Measurements from ENCODE around the gene PTCD2. TPM values are rescaled to one million over a fixed set of nuclear protein-coding genes. Genes with fewer than 3 reads are reported as not detected.

The PTCD2 gene
- total and polyA plus RNA-seq, 8 donors: 0.80 to 5.3 (median 2.7) TPM

DNA sequence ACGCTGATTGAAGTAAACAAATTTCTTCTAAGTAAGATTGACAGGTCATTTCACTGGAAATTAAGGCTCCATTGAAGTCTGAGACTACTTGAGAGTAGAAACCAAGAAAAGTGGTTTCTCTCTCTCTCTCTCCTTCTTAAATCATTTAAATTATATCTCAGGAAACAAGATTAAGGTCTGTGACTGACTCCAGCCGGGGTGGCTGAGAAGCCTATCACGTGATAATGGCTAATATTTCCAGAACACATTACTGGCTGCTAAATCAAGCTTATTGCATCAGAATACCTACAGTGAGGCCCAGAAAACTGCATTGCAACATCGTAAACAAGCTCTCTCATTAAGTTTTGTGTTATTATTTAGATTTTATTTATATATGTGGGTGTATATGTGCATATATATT, 88.4 kb downstream of the PTCD2 start:
- intact Hi-C loops (cut with DNase I): no loop called here
- ATAC-seq (no peak), DNase-seq (no peak), FAIRE-seq (no peak)
- H3K27ac ChIP-seq: no peak overlapping the region
- H3K4me3 ChIP-seq: no peak overlapping the region
- WGBS, 2 donors: 57 to 60% methylated on average over 4 of the region's 4 CpGs
- TF ChIP-seq, protein P1, sequence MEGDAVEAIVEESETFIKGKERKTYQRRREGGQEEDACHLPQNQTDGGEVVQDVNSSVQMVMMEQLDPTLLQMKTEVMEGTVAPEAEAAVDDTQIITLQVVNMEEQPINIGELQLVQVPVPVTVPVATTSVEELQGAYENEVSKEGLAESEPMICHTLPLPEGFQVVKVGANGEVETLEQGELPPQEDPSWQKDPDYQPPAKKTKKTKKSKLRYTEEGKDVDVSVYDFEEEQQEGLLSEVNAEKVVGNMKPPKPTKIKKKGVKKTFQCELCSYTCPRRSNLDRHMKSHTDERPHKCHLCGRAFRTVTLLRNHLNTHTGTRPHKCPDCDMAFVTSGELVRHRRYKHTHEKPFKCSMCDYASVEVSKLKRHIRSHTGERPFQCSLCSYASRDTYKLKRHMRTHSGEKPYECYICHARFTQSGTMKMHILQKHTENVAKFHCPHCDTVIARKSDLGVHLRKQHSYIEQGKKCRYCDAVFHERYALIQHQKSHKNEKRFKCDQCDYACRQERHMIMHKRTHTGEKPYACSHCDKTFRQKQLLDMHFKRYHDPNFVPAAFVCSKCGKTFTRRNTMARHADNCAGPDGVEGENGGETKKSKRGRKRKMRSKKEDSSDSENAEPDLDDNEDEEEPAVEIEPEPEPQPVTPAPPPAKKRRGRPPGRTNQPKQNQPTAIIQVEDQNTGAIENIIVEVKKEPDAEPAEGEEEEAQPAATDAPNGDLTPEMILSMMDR (IDR thresholded peaks at IDR 0.05): no peak
- no peaks in the 10 kb centered on the region for H3K36me3 ChIP-seq
- no peaks in the 10 kb centered on the region for H3K27me3 ChIP-seq
- no peaks in the 10 kb centered on the region for H3K9me3 ChIP-seq
- no peaks in the 10 kb centered on the region for H3K4me1 ChIP-seq

DNA sequence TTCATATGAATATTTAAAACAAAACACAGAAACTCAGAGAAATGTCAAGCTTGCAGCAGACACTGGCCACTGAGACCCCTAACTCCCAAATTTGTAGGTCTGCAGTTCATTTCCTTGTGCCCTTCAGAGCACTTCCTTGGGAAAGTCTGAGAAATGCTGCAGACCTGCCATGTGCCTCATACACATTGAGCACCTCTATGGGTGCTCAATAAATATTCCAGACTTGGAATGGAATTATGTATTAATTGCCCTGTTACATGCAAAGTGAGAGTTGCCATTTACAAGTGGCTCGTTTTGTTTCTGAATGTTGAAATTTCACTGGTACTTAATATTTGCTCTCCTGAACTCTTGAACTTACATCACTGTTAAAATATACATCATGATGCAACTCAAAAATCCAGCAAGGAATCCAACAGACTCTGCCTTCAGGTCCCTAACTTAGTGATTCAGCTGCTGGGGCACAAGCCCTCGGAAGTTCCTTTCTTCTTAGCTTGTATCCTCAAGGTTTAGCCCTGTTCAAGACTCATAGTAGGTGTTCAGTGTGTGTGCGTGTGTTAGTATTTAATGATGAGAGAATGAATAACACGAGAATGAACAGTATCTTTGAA, 90.6 kb downstream of the PTCD2 start:
- Histone ChIP-seq H3K27ac (no peak overlapping the region), H3K4me3 (no peak overlapping the region), H3K4me1 (no peaks in the 10 kb centered on the region), H3K9me3 (no peaks in the 10 kb centered on the region), H3K36me3 (no peaks in the 10 kb centered on the region), H3K27me3 (no peaks in the 10 kb centered on the region)
- ATAC-seq (no peak), FAIRE-seq (no peak), DNase-seq (no peak)
- TF ChIP-seq, protein P1 (IDR thresholded peaks at IDR 0.05): no peak
- 72 to 77% methylated on average over 4 of the region's 4 CpGs for WGBS, 2 donors
- intact Hi-C loops (cut with DNase I): no loop called here

DNA sequence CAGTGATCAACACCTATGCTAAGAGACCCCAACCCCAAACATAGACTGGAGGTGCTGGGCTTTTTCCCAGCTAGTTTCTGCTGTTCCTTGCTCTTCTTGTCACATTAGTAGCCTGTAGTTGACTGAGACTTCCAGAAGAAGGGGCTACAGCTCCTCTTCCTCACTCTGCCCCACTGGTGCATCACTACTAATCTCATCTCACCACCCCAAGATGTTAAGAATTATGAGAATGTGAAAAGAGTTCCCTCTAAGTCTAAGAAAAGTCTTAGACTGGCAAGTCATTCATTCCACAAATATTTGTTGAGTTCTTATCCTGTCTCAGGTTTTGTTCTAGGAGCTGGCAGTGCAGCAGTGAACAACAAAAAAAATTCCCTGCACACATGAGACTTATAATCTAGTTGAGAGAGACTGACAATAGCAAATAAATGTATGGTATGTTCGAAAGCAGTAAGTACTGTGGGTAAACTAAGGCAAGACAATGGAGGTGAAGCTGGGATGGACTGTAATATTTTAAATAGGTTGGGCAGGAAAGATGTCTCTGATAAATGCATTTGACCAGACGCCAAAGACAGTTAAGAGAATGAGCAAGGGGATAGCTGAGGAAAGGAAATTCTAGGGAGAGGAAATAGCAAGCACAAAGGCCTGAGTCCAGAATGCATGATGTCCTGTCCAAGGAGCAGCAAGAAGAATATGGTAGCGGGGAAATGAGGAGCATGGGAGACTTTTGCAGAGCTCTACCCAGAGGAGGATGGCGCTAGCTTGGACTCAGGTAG, 92.3 kb downstream of the PTCD2 start:
- ATAC-seq: no peak
- TF ChIP-seq, protein P1 (IDR thresholded peaks at IDR 0.05): no peak
- Histone ChIP-seq H3K4me3 (no peak overlapping the region), H3K4me1 (no peaks in the 10 kb centered on the region), H3K27ac (no peak overlapping the region), H3K27me3 (no peaks in the 10 kb centered on the region), H3K36me3 (no peaks in the 10 kb centered on the region), H3K9me3 (no peaks in the 10 kb centered on the region)
- WGBS, 2 donors: 73 to 76% methylated on average over 4 of the region's 4 CpGs
- intact Hi-C loops (cut with DNase I): no loop called here
- no peak for FAIRE-seq
- DNase-seq: no peak

GRCh38 chr5:72415616-72416325, 95.6 kb downstream of the PTCD2 start:
- intact Hi-C loops (cut with DNase I): no loop called here
- TF ChIP-seq, protein P1 (IDR thresholded peaks at IDR 0.05): no peak
- DNase-seq (no peak), ATAC-seq (no peak), FAIRE-seq (no peak)
- Histone ChIP-seq H3K9me3 (no peaks in the 10 kb centered on the region), H3K27me3 (no peaks in the 10 kb centered on the region), H3K27ac (no peak overlapping the region), H3K4me1 (no peaks in the 10 kb centered on the region), H3K36me3 (no peaks in the 10 kb centered on the region), H3K4me3 (no peak overlapping the region)
- WGBS, 2 donors: 84 to 86% methylated on average over 5 of the region's 5 CpGs
